Fibroblast of lung (primary cell): ENCODE data around the gene FPR1.

Experiments
- EZH2 ChIP-seq: IDR thresholded peaks from 2 replicates; pipeline ENCODE4 v1.5.1; 2012; ENCODE audit warnings: low read length, control low read depth, mild to moderate bottlenecking; ENCODE audit errors: missing control alignments
- TF ChIP-seq, protein P1 (sequence below), 2 donors: IDR thresholded peaks in 1 of 2; conservative IDR thresholded peaks in 1 of 2; 1 replicate in 1 of 2; 2 replicates in 1 of 2; pipeline ENCODE4 v1.5.1; 2011 to 2012; ENCODE audit warnings: low read length in 2 of 2, control low read depth in 1 of 2, inconsistent platforms in 1 of 2, low read depth in 1 of 2, mild to moderate bottlenecking in 1 of 2

DNA sequence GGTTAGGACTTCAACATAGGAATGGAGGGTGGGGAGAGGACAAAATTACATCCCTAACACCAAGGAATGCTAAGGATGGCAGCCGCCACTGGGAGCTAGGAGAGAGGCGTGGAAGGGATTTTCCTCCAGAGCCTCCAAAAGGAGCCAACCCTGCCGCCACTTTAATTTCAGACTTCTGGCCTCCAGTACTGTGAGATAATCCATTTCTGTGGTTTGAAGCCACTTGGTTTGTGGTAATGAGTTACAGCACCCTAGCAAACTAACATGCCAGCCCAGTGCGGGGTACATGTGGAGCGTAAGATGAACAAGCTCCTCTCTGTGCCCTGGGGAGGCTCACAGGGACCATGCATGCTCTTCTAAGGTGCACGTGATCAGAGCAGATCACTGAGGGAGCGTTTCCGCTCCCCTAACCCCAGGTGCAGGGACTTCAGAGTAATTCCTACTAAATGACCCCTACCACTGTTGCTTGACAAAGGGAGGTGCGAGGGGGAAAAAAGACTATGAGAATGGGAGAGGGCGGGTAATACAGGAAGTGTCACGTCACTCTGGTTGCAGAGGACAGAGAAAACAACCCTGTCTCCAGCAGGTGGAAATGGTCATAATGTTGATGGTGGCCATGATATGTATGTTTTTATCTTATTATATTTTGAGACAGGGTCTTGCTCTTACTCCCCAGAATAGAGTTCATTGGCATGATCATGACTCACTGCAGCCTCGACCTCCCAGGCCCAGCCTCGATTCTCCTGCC, 12.0 kb downstream of the FPR1 start:
- no peak for TF ChIP-seq EZH2
- TF ChIP-seq, protein P1, sequence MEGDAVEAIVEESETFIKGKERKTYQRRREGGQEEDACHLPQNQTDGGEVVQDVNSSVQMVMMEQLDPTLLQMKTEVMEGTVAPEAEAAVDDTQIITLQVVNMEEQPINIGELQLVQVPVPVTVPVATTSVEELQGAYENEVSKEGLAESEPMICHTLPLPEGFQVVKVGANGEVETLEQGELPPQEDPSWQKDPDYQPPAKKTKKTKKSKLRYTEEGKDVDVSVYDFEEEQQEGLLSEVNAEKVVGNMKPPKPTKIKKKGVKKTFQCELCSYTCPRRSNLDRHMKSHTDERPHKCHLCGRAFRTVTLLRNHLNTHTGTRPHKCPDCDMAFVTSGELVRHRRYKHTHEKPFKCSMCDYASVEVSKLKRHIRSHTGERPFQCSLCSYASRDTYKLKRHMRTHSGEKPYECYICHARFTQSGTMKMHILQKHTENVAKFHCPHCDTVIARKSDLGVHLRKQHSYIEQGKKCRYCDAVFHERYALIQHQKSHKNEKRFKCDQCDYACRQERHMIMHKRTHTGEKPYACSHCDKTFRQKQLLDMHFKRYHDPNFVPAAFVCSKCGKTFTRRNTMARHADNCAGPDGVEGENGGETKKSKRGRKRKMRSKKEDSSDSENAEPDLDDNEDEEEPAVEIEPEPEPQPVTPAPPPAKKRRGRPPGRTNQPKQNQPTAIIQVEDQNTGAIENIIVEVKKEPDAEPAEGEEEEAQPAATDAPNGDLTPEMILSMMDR (conservative IDR thresholded peaks at IDR 0.05 in 1 of 2, IDR thresholded peaks at IDR 0.05 in 1 of 2; ENCODE audit: low read depth in 1 of 2, low read length in 2 of 2) = no peak
